GM19193 (cell line): ENCODE results near the gene SLC9A4.

Experiments
- POLR2A ChIP-seq: IDR thresholded peaks from 4 replicates; pipeline ENCODE4 v1.6.1; 2011; ENCODE audit not compliant: insufficient read depth, insufficient read length; ENCODE audit errors: extremely low read depth

The SLC9A4 gene

DNA sequence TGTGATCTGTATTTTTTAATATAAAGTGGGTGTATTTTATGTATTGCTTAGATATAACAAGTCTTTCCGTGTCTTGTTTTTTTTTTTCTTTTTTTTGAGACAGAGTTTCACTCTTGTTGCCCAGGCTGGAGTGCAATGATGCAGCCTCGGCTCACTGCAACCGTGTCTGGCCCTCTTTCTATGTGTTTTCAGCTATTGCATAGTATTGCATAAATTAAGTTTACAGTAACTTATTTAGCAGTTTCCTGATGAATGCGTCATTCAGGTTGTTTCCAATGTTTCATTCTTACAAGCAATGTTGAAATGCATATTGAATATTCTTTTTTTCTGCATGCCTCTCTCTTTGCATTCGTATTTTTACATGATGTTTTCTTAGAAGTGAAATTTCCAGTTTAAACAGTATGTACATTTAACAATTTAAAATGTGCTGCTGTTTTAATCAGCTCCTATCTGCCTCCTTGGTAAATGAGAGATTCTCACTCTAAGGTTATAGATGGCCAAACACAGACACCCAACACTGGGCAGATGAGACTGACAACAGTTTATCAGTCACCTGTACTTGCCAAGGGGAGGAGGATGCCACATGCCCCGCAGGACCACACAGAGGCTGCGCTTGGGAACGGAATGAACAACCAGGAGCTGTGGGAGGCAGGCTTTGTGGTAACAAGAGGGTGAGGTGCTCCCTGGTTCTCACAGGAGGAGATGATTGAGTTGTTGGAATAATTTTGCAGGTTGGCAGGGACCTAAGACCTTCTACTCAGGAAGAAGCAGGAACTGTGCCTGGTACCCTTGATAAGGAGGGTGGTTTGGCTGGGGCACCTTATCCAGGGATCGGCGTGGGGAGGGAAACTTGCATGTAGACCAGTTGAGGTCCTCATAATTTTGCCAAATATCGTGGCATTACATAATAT lies 7.5 kb downstream of the SLC9A4 start:
- no peak for TF ChIP-seq POLR2A

DNA sequence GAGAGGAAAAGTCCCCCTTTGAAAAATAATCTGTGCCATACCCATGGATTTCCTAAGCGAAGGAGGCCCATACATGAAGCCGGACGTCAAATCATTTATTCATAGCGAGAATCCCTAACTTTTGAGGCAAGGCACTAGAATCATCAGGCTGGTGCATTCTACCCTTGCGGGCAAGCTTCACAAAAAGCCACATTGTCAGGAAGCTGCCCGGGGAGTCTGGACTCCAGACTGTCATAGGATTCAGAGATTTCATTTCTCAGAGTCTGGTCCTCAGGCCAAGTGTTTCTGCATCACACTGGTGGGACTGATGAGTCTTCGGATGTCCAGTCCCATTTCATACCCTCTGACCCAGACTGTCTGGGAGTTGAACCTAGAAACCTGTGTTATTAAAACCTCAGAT lies 8.9 kb downstream of the SLC9A4 start:
- no peak for TF ChIP-seq POLR2A

DNA sequence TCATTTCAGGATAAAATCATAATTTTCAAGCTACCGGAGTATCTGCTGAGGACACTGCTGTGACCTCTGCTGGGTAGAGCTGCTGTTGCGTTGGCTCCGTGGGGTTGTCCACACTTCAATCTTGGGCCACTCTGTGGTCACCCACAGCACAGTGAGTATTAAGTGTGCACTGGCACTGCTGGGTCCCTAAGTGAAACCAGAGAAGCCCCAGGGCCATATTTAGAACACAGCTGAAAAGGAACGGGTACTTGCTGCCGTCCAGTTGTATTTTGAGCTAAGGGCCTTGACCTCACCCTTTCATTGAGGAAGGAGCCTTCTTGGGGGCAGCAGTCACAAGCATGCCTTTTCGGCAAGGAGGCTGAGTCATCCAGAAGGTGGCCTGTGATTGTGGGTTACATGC lies 10.1 kb downstream of the SLC9A4 start:
- no peak for TF ChIP-seq POLR2A

DNA sequence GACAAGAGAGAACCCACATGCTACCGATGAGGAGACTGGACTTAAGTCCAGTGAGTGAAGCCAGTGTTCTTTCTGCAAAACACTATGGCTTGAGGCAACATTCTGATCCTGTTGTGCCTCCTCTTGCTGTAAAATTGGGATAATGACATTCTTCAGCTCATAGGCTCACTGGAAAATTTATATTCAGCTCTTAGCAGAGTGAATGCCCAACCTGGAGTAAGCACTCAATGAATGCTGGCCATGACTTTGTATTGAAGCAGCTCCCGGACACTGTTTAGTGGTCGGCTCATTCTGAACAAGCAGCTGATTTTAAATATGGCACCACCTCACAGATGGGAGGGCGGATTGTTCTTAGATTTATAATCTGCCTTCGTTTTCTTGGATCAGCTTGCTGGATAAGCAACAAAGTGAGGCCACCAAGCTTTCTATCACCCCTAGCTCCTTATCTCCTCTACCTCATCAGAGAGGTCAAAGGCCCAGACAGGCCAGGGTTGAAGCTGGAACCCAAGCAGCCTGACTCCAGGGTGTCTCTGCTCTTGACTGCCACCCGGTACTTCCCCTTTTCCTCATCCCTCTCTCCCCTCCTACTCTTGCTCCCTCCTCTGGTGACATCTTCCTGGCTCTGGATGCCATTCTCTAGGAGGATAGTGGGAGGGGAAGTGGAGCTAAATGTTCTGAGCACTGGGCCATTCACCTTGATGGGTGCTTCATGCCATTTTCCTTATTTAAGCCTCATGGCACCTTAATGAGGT lies 11.5 kb downstream of the SLC9A4 start:
- TF ChIP-seq POLR2A = no peak

DNA sequence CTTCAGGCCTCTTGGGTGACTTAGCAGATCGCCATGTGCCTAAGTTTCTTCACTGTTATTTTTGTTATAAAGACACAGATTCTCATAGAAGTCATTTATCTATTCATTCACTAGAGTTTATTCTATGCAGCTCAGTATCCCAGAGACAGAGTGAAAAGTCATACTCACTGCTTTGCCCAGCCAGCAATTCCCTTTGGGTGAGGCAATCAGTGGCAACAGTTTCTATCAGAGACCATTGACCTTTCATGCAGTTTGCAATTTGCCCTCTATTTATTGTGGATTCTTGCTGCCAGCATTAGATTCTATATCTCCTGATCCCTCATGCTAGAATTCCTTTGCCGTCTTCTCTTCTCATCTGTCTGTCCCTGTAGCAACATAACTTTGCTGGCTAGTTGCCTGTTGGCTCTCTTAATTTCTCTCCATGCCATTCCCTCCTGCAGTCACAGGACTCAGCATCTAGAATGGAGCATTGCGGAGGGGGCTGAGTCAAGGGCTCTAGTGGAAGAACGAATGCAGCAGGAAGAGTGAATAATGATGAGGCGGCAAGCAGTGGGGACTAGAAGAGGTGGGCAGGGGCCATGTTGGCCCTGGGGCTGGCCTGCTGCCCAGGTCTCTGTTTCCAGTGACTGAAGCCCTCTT lies 12.2 kb downstream of the SLC9A4 start:
- TF ChIP-seq POLR2A = no peak

DNA sequence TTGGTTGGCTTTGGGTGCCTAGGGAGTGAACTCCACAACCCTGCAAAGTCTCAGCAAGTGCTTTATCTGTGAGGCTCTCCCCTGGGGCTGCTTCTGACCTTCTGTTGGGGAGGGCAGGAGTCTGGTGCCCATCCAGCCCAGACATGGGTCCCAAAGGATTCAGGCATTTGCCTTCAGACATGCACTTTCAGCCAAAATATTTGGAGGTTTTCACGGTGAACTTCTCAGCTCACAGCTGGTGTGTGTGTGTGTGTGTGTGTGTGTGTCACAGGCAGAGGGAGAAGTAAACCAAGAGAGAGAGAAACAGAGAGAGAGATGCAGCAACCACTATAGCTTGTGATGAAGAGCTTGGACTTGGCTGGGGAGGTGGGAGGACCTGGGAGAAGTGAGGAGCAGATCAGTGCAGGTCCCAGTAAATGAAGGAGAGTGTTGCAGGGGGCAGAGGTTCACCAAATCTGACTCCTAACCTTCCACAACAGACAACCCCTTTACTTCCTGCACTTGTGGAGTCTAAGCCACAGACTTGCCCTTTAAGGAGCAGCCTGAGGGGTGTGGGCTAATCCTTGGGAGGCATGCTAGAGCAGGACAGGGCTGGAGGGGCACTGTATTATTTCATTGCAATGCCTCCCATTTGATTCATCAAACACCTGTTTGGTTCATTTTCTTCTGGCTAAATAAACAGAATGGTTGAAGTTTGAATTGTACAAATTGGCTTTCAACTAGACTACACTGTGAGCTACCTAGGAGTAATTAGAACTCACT lies 14.1 kb downstream of the SLC9A4 start:
- no peak for TF ChIP-seq POLR2A

DNA sequence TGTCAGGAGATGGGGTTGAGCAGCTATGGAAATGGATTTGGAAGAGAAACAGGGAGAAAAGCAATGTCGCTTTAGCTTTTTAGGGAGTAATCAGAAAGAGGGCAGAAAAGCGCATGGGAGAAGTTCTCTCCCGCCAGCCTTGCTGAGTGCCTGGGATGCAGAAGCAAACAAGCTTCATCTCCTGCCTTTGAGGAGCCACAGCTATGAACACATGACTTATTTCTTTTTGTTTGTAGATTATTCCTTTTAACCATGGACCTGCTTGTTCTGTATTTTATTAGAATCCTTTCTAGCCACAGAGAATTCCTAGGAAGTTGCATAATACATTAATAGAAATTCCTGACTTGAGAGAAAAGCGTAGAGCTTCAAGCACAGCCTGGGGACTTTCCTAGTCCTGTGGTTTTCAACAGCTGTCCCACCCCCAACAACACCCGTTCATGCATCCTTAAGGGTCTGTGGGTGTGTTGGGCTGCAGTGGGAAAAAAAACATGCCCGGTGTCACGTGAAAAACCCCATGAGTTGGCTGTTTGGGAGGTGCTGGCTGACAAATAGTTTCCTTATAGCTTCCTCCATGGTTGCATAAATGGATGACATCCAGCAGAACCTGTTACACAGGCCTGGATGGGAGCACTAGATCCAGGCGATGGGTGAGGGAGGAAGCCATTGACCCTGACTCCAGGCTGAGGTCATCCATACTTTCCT lies 14.9 kb downstream of the SLC9A4 start:
- no peak for TF ChIP-seq POLR2A

DNA sequence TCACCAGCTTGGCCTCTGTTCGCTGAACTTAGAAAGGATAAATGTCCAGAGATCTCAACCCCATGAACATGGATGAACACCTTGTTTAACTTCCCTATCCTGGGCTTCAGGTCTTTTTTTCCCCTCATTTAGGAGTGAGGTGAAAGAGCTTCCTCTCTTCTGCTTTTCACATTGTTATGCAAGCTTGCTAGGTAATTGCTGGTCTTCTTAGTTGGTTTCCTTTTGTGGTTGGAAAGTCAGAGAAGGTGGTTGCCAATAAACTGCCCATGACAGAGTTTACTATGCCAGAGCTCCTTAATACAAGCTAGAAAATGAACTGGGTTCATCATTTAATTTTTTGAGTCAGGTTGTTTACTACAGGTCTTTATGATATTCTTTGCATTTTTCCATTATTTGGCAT lies 16.6 kb downstream of the SLC9A4 start:
- no peak for TF ChIP-seq POLR2A

DNA sequence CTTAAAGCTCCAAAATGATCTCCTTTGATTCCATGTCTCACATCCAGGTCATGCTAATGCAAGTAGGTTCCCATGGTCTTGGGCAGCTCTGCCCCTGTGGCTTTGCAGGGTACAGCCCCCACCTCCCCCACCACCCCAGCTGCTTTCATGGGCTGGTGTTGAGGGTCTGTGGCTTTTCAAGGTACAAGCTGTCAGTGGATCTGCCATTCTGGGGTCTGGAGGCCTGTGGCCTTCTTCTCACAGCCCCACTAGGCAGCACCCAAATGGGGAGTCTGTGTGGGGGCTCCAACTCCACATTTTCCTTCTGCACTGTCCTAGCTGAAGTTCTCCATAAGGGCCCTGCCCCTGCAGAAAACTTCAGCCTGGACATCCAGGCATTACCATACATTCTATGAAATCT lies 19.0 kb downstream of the SLC9A4 start:
- no peak for TF ChIP-seq POLR2A

DNA sequence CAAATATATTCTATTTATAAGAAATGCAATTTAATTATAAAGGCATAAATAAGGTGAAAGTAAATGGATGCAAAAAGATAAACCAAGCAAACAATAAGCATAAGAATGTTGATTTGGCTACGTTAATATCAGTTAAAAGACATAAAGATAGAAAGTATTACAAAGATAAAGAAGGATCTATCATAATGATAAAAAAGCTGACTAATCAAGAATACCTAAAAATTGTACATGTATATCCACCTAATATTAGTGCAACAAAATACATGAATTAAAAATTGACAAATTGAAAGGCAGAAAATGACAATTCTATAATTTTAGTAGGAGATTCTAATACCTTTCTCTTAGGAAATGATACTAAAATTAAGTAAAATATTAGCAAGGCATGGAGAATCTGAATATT lies 21.5 kb downstream of the SLC9A4 start:
- TF ChIP-seq POLR2A = no peak

DNA sequence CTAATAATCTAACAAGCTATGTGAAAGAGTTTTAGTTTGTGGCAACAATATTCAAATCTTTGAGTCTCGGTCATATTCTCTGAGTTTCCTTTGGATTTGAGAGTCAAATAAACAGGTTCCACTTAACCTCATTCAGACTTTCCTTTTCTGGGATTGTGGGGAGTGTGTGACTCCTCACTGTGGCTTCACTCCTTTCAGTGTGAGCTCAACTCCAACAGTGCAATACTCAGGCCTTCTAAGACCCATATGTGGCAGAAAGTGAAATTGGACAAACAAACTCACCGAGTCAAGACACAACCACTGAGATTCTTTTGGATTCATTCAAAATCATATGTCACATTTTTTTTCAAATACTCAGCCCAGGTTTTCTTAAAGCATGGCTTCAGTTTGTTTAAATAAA lies 25.4 kb downstream of the SLC9A4 start:
- no peak for TF ChIP-seq POLR2A

DNA sequence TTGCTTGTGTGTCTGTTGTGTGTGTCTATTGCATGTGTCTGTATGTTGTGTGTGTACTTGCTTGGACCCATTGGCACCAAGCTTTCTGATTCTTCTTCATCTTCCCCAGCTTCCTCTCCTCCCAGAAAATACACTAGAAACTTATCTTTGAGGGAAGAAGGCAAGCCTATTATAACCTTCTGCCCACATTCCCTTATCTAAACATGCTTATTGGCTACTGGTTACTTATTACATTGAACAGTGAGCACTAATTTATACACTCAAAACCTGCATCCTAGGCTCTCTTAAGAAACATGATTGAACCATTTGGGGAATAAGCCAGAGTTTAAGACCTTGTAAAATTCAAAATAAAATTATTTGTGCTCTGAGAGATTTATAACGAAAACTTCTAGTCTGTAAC lies 26.5 kb downstream of the SLC9A4 start:
- no peak for TF ChIP-seq POLR2A

DNA sequence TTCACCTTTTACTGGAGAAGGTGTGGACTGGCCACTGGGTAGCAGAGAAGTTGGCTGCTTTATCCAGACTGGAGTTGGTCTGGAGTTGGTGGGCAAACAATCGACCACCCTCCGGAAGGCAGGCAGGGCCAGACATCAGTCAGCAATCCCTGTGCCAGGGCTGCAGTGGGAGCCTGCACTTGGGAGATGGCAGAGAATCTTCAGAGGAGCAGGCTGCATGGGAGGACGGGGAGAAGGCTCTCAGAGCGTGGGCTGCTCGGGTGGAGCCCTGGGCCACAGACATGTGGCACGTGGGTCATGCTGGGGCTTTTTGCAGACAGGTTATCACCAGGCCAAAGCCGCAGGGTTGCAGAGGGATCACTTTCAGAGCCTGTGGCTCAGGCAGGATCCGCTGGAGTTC lies 29.6 kb downstream of the SLC9A4 start:
- TF ChIP-seq POLR2A = no peak

DNA sequence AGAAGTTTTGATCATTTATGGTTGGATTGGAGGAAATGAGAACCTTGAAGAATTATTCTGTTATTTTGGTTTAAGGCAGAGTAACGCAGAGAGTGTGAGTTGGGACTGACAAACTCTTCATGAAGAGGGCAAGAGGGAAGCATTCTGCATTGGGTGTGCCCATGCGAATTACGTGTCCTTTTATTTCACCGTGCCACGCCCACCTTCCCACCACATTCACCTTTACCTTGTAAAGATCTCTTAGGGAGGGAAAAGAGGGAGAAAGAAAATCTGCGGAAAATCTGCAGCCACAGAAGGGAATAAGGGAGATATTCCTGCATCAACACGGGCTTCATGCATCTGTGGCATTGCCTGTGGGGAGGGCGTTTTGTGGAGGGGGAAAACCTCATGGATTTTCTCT lies 31.8 kb downstream of the SLC9A4 start:
- no peak for TF ChIP-seq POLR2A
